SKM-1 treated with dmso at 0.1 percent for 144 hours (cell line): ENCODE results near the gene QTRT2.

Experiments used
- DNase-seq: peaks from one replicate; lab custom pipeline; 2025; ENCODE audit not compliant: unreplicated experiment; lab: John Stamatoyannopoulos, UW

Gene QTRT2

GRCh38 chr3:114120211-114120610 is 63.7 kb downstream of the QTRT2 start:
- no peak for DNase-seq

DNA sequence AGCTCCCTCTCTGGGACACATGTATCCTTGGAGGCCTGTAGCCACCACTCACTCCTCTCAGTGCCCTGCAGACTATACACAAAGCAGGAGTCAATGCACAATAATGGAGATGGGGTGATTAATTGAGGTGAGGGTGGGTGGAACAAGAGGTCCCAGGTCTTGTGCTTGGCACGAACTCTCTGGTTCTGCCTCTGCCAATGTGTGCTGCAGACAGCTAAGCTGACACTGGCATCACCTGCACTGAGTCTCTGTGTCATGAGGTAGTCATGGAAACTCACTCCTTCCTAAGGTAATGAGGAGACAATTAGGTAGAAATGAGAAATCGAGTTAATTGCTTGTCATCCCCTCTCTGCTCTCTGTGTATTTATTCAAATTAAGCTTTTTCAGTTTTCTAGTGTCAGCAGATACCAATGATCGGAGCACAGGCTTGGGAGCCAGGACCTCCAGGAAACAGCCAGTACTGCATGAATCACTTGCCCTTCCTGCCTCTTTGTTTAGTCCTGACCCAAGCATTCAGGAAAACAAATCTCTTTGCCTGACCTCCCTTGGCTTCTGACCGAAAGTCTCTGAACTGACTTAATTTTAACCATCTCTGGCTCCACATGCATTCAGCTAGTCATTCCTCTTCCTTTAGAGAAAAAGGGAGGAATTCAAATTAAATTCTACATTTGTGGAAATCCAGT is 65.6 kb downstream of the QTRT2 start:
- no peak for DNase-seq

DNA sequence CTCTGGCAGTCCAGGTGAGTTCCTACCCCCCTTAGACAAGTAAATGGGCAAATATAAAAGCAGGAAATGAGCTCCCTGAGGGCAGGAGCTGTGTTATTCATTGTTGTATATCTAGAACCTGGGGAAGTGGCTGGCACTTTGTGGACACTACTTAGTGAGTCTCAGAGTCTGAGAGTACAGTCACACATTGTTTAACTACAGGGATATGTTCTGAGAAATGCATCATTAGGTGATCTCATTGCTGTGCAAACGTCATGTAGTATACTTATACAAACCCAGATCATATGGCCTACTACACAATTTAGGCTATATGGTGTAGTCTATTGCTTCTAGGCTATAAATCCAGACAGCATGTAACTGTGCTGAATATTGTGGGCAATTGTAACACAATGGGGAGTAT is 69.9 kb downstream of the QTRT2 start:
- no peak for DNase-seq

GRCh38 chr3:114127517-114127916 is 71.0 kb downstream of the QTRT2 start:
- no peak for DNase-seq

- DNase-seq, result no peak
Measured at GRCh38 chr3:114128231-114128630, 71.7 kb downstream of the QTRT2 start.

- DNase-seq, result no peak
Measured at GRCh38 chr3:114128826-114129225, 72.3 kb downstream of the QTRT2 start.

- no peak for DNase-seq
Measured at GRCh38 chr3:114132500-114132899, 76.0 kb downstream of the QTRT2 start.

- no peak for DNase-seq
Measured at GRCh38 chr3:114133947-114134346, 77.4 kb downstream of the QTRT2 start.
